GM23248 (cell line): ENCODE data around the gene IZUMO4.

ENCODE experiments used
- EZH2 ChIP-seq: fragments of 200-600 bp; sonication (generic); IDR thresholded peaks from 2 replicates; pipeline ENCODE4 v1.6.1; 2018; ENCODE audit warnings: antibody characterized with exemption, mild to moderate bottlenecking; ENCODE audit not compliant: insufficient read depth, poor library complexity, severe bottlenecking
- EZH2phosphoT487 ChIP-seq: fragments of 200-600 bp; sonication (generic); IDR thresholded peaks from 2 replicates; pipeline ENCODE4 v1.6.1; 2018; ENCODE audit warnings: antibody characterized with exemption, moderate library complexity, mild to moderate bottlenecking, low read depth; ENCODE audit not compliant: insufficient read depth

DNA sequence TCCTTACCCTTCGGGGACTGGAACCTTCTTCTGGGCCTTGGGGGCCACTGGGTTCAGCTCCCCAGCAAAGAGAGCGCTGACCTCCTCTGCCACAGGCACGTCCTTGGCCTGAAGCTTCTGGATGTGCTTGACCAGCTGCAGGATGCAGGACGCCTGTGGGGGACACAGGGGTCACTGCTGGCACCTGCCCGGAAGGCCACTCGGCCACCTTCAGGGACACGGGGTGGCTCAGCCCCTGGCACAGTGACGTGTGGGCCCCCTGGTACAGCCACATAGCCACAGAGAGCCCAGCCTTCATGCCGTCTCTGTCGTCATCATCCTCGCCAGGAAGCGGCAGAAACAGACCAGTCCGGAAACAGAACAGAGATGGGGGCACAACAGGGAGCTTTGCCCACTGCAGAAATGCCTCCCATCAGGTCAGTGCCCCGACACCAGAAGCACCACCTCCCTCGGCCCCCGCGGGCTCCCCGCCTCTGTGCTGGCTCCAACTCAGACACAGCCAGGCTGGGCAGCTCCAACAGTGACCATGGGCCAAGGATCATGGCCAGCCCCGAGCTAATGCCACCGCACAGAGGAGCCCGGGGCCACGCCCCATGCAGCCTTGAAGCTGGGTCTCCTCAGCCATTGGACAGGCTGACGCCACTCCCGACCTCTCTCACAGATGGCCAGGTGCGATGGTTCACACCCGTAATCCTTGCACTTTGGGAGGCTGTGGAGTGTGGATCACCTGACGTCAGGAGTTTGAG, 20.7 kb downstream of the IZUMO4 start:
- TF ChIP-seq EZH2 (no peak), EZH2phosphoT487 (no peak)
